Endothelial cell of umbilical vein (primary cell): ENCODE data around the gene AMN. TPM values are rescaled to one million over a fixed set of nuclear protein-coding genes. Genes with fewer than 3 reads are reported as not detected.
"Not testable (repeated sequence)": the region's sequence is repeated elsewhere in the genome, so short reads cannot be mapped to it uniquely, and the experiment has no call there.

ENCODE experiments used
- BruUV-seq: library from RNA; stranded (reverse); fragments of 400-500 nt; replicated peaks from 2 replicates; lab custom pipeline; 2021; lab: Mats Ljungman, UMichigan
- CTCF ChIA-PET: fragments of 300-600, 350-600 bp; sonication (Branson Sonifier 250); formaldehyde crosslinking; loops from one replicate; lab custom pipeline; 2021; ENCODE audit warnings: antibody characterized with exemption, inconsistent platforms; lab: Charles Lee
- POLR2A ChIA-PET: fragments of 300-600, 350-600 bp; sonication (Branson Sonifier 250); formaldehyde crosslinking; loops from one replicate; lab custom pipeline; 2021; ENCODE audit warnings: antibody characterized with exemption, inconsistent platforms; lab: Charles Lee
- DNase-seq: peaks from one replicate; pipeline ENCODE4 v3.0.0-alpha.2; 2011; ENCODE audit warnings: low read depth, low spot score
- FAIRE-seq: peaks from 2 replicates; lab custom pipeline; 2011; peaks lifted over from hg19 to GRCh38; lab: Jason Lieb, UNC
- H2AFZ ChIP-seq: 2 replicates; pipeline ENCODE4 v1.6.0; 2012; ENCODE audit warnings: low read depth, low read length, control low read depth, inconsistent platforms
- H3K27ac ChIP-seq: 2 replicates; pipeline ENCODE4 v1.5.1; 2011; ENCODE audit warnings: low read depth, mild to moderate bottlenecking, control low read depth, low read length, moderate library complexity; ENCODE audit not compliant: insufficient read depth
- H3K27me3 ChIP-seq, 2 experiments: 2 replicates each; pipeline versions ENCODE4 v1.6.0 to v1.6.1; 2011; ENCODE audit warnings: low read length in 2 of 2, mixed read lengths in 1 of 2; ENCODE audit not compliant: control insufficient read depth in 2 of 2, insufficient read depth in 2 of 2
- H3K36me3 ChIP-seq, 2 experiments: 2 replicates in 1 of 2; 3 replicates in 1 of 2; pipeline ENCODE4 v1.5.1; 2011; ENCODE audit warnings: low read length in 2 of 2, mild to moderate bottlenecking in 1 of 2, moderate library complexity in 1 of 2; ENCODE audit not compliant: control insufficient read depth in 2 of 2, insufficient read depth in 2 of 2; ENCODE audit errors: extremely low read depth in 1 of 2
- H3K4me1 ChIP-seq: 3 replicates; pipeline ENCODE4 v1.5.1; 2011; ENCODE audit warnings: mild to moderate bottlenecking, low read length; ENCODE audit not compliant: control insufficient read depth, insufficient read depth; ENCODE audit errors: extremely low read depth
- H3K4me2 ChIP-seq: 2 replicates; pipeline ENCODE4 v1.6.1; 2011; ENCODE audit warnings: low read length, control low read depth, mixed read lengths; ENCODE audit not compliant: insufficient read depth
- H3K4me3 ChIP-seq, 3 experiments: fragments of 200-600 bp in 1 of 3; sonication (generic), shearing (Covaris generic) in 1 of 3; replicated peaks in 1 of 3; 2 replicates each; pipeline ENCODE4 v1.5.1; 2011 to 2016; ENCODE audit warnings: control low read depth in 3 of 3, low read length in 3 of 3, mild to moderate bottlenecking in 2 of 3, inconsistent platforms in 1 of 3, low read depth in 1 of 3, moderate library complexity in 1 of 3; ENCODE audit not compliant: insufficient read depth in 1 of 3
- H3K79me2 ChIP-seq: 2 replicates; pipeline ENCODE4 v1.6.0; 2012; ENCODE audit warnings: low read length, inconsistent platforms; ENCODE audit not compliant: control insufficient read depth, insufficient read depth
- H3K9ac ChIP-seq: replicated peaks from 2 replicates; pipeline ENCODE3; 2011; ENCODE audit warnings: low read length, control low read depth; ENCODE audit not compliant: insufficient read depth; ENCODE audit errors: extremely low read depth
- H3K9me1 ChIP-seq: replicated peaks from 3 replicates; pipeline ENCODE4 v1.6.0; 2011; ENCODE audit warnings: mild to moderate bottlenecking, low read length; ENCODE audit not compliant: control insufficient read depth, insufficient read depth; ENCODE audit errors: extremely low read depth
- H3K9me3 ChIP-seq: replicated peaks from 2 replicates; pipeline ENCODE4 v1.5.1; 2012; ENCODE audit warnings: low read length, inconsistent platforms; ENCODE audit not compliant: control insufficient read depth, insufficient read depth
- H4K20me1 ChIP-seq: replicated peaks from 2 replicates; pipeline ENCODE3; 2011; ENCODE audit warnings: mild to moderate bottlenecking, low read length; ENCODE audit not compliant: control insufficient read depth, insufficient read depth; ENCODE audit errors: extremely low read depth
- EZH2 ChIP-seq: IDR thresholded peaks from 2 replicates; pipeline ENCODE4 v1.6.1; 2012; ENCODE audit warnings: borderline replicate concordance, low read depth, mild to moderate bottlenecking, moderate library complexity, low read length, inconsistent platforms; ENCODE audit not compliant: severe bottlenecking
- FOS ChIP-seq: IDR thresholded peaks from 2 replicates; pipeline ENCODE4 v1.6.1; 2011; ENCODE audit warnings: mild to moderate bottlenecking, low read length, moderate library complexity, borderline replicate concordance; ENCODE audit not compliant: insufficient read depth
- GATA2 ChIP-seq: IDR thresholded peaks from 2 replicates; pipeline ENCODE4 v1.7.0; 2011; ENCODE audit warnings: low read depth, mild to moderate bottlenecking, moderate library complexity, mixed read lengths, low read length; ENCODE audit not compliant: insufficient read length, insufficient read depth
- JUN ChIP-seq: IDR thresholded peaks from 2 replicates; pipeline ENCODE4 v1.6.1; 2011; ENCODE audit warnings: borderline replicate concordance, low read depth; ENCODE audit not compliant: insufficient read length, insufficient read depth
- POLR2A ChIP-seq: IDR thresholded peaks from 2 replicates; pipeline ENCODE4 v1.6.1; 2012; ENCODE audit warnings: low read depth, mild to moderate bottlenecking, control low read depth, low read length
- dilution Hi-C: fragments of 300-500 bp; cut with MboI; formaldehyde crosslinking; loops from one replicate; pipeline ENCODE4 v1.15.0; 2019; ENCODE audit warnings: low sequenced_read_pairs; ENCODE audit not compliant: extremely low pct_ligation_motif_present
- intact Hi-C: fragments of 100-400 bp; cut with micrococcal nuclease; formaldehyde crosslinking; loops from one replicate; pipeline ENCODE4 v1.10.0; 2022
- polyA plus RNA-seq, 4 experiments: library from polyadenylated mRNA; depleted of rRNA in 3 of 4; stranded (reverse) in 3 of 4; unstranded in 1 of 4; fragments of >200 nt; gene quantifications; 2 replicates each; pipeline versions ENCODE4 v1.2.1 to v1.2.3, GENCODE V29; 2011 to 2012; ENCODE audit warnings: missing spikeins in 1 of 4
- total RNA-seq: library from RNA; stranded (reverse); gene quantifications from 2 replicates; pipeline ENCODE4 v1.2.3, GENCODE V29; 2021
- TF ChIP-seq, protein P1 (sequence below): IDR thresholded peaks from 2 replicates; pipeline ENCODE4 v1.6.1; 2011; ENCODE audit not compliant: insufficient read depth, insufficient read length

The AMN gene
- total and polyA plus RNA-seq, 2 donors (not counting 3 experiments of a cell fraction or from before 2014, with no cell fraction given) = 0.03 TPM; not detected in 1

DNA sequence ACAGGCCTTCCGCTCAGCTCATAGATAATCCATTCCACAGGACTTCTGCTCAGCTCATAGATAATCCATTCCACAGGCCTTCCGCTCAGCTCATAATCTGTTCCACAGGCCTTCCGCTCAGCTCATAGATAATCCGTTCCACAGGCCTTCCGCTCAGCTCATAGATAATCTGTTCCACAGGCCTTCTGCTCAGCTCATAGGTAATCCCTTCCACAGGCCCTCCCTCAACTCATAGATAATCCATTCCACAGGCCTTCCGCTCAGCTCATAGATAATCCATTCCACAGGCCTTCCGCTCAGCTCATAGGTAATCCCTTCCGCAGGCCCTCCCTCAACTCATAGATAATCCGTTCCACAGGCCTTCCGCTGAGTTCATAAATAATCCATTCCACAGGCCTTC, 45.0 kb upstream of the AMN start:
- H3K27me3 ChIP-seq, H3K79me2 ChIP-seq, H2AFZ ChIP-seq, H3K4me1 ChIP-seq, H3K9ac ChIP-seq, FAIRE-seq, H3K4me2 ChIP-seq, H3K9me1 ChIP-seq, H4K20me1 ChIP-seq, intact Hi-C loops, H3K9me3 ChIP-seq, BruUV-seq, H3K27ac ChIP-seq, POLR2A ChIA-PET, H3K36me3 ChIP-seq, dilution Hi-C loops, H3K4me3 ChIP-seq, DNase-seq: not testable (repeated sequence)
- CTCF ChIA-PET = interaction anchor here (0.7 to 1.5 kb wide), 3 partner anchors 17 to 117 kb away, joined by 3 read pairs; no protein-coding TSS in a partner anchor

- dilution Hi-C loops = no loop called here
- Histone ChIP-seq H4K20me1 (no peaks in the 10 kb centered on the region), H3K27ac (no peak overlapping the region), H3K79me2 (no peaks in the 10 kb centered on the region), H3K4me2 (no peak overlapping the region), H3K9me1 (no peaks in the 10 kb centered on the region), H3K9me3 (no peaks in the 10 kb centered on the region), H3K9ac (no peak overlapping the region), H3K4me3 (no peak overlapping the region), H3K4me1 (no peaks in the 10 kb centered on the region), H2AFZ (no peak overlapping the region), H3K36me3 (peaks cover 1 to 5% of the 10 kb centered on the region in 2 experiments), H3K27me3 (no peaks in the 10 kb centered on the region)
- no peak for TF ChIP-seq JUN
- no peak for TF ChIP-seq POLR2A
- no peak for TF ChIP-seq EZH2
- no peak for TF ChIP-seq GATA2
- TF ChIP-seq, protein P1, sequence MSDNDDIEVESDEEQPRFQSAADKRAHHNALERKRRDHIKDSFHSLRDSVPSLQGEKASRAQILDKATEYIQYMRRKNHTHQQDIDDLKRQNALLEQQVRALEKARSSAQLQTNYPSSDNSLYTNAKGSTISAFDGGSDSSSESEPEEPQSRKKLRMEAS = no peak
- no peak for TF ChIP-seq FOS
- no TSS peak for BruUV-seq
- POLR2A ChIA-PET = no interaction called here
- FAIRE-seq (no peak), DNase-seq (no peak)
- CTCF ChIA-PET = interaction anchor here (1.0 to 1.5 kb wide), 2 partner anchors 17 to 18 kb away, joined by 3 read pairs; no protein-coding TSS in a partner anchor
- intact Hi-C loops = no loop called here
Observed at GRCh38 chr14:102878174-102878969, 44.1 kb upstream of the AMN start.
